ENCODE data around the gene U2AF2. TPM values are rescaled to one million over a fixed set of nuclear protein-coding genes. Genes with fewer than 3 reads are reported as not detected.

U2AF2 gene
- total RNA-seq, 2 experiments from 2014 or later, result 211 to 264 TPM

DNA sequence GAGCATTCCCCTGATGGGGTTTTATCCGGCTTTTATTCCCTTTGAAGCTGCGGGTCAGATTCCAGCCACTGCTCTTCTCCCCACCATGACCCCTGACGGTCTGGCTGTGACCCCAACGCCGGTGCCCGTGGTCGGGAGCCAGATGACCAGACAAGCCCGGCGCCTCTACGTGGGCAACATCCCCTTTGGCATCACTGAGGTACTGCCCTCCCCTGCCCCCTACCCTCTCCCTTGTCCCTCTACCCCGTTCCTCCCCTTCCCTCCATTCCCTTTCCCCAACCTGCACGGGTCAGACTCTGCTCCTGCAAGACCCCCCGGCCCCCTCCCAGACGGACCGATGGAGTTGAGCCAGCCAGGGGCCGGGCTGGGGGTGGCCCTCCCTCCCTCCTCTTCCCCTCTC lies 6.2 kb downstream of the U2AF2 start:
- peaks cover 30% of the 10 kb centered on the region for H3K4me1 ChIP-seq (ENCODE audit: insufficient read depth, low read length, poor library complexity, severe bottlenecking)
- no peaks in the 10 kb centered on the region for H3K9me3 ChIP-seq (ENCODE audit: low read length)
- no peaks in the 10 kb centered on the region for H3K9me2 ChIP-seq (ENCODE audit: insufficient read depth, low read length)
- H3K36me3 ChIP-seq (ENCODE audit: insufficient read depth, low read length), result peaks cover 96% of the 10 kb centered on the region
- no peak overlapping the region for H3K4me2 ChIP-seq (ENCODE audit: low read length)
- ChIA-PET CTCF (ENCODE audit: unreplicated experiment) (no interaction called here), POLR2A (no interaction called here)
- intact Hi-C loops (cut with micrococcal nuclease; ENCODE audit: unreplicated experiment), result no loop called here
- no peak for DNase-seq (ENCODE audit: low spot score)
- H4K20me1 ChIP-seq (ENCODE audit: insufficient read depth, low read length), result peaks cover 39% of the 10 kb centered on the region
- TF ChIP-seq EZH2phosphoT487 (IDR thresholded peaks at IDR 0.05; ENCODE audit: borderline replicate concordance, low read depth, low read length), result no peak
- TF ChIP-seq, protein P1, sequence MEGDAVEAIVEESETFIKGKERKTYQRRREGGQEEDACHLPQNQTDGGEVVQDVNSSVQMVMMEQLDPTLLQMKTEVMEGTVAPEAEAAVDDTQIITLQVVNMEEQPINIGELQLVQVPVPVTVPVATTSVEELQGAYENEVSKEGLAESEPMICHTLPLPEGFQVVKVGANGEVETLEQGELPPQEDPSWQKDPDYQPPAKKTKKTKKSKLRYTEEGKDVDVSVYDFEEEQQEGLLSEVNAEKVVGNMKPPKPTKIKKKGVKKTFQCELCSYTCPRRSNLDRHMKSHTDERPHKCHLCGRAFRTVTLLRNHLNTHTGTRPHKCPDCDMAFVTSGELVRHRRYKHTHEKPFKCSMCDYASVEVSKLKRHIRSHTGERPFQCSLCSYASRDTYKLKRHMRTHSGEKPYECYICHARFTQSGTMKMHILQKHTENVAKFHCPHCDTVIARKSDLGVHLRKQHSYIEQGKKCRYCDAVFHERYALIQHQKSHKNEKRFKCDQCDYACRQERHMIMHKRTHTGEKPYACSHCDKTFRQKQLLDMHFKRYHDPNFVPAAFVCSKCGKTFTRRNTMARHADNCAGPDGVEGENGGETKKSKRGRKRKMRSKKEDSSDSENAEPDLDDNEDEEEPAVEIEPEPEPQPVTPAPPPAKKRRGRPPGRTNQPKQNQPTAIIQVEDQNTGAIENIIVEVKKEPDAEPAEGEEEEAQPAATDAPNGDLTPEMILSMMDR (conservative IDR thresholded peaks at IDR 0.05; ENCODE audit: low read length), result no peak
- no peak overlapping the region for H2AFZ ChIP-seq (ENCODE audit: low read length)
- no peak overlapping the region for H3K27ac ChIP-seq (ENCODE audit: low read depth, low read length, poor library complexity, severe bottlenecking)
- no TSS peak for BruUV-seq (replicated peaks)
- H3K4me3 ChIP-seq (ENCODE audit: low read depth, low read length, poor library complexity, severe bottlenecking), result no peak overlapping the region
- peaks cover 72% of the 10 kb centered on the region for H3K79me2 ChIP-seq (ENCODE audit: insufficient read depth, low read depth, low read length)

DNA sequence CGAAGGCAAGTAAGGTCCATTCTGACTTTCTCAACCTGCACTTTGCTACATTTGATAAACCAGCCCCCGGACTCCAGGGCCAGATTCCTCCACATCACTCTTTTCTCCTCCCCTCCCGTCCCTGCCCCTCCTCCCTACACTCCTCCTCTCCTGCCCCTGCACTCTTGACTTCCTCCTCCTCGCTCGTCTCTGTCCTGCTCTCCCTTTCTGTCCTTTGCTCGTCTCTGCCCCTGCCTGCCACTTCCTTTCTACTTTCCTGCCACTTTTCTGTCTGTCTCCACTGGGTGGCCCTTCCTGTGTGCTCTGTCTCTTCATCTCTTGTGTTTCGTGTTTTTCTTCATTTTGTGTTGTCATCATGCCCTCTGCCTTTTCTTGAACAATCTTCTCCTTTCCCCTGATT lies 7.0 kb downstream of the U2AF2 start:
- Histone ChIP-seq H3K4me3 (ENCODE audit: low read depth, low read length, poor library complexity, severe bottlenecking) (no peak overlapping the region), H3K9me2 (ENCODE audit: insufficient read depth, low read length) (no peaks in the 10 kb centered on the region), H3K27ac (ENCODE audit: low read depth, low read length, poor library complexity, severe bottlenecking) (no peak overlapping the region), H3K36me3 (ENCODE audit: insufficient read depth, low read length) (peaks cover 96% of the 10 kb centered on the region), H3K79me2 (ENCODE audit: insufficient read depth, low read depth, low read length) (peaks cover 68% of the 10 kb centered on the region), H2AFZ (ENCODE audit: low read length) (no peak overlapping the region), H3K4me2 (ENCODE audit: low read length) (no peak overlapping the region), H4K20me1 (ENCODE audit: insufficient read depth, low read length) (peaks cover 31% of the 10 kb centered on the region), H3K4me1 (ENCODE audit: insufficient read depth, low read length, poor library complexity, severe bottlenecking) (peaks cover 30% of the 10 kb centered on the region), H3K9me3 (ENCODE audit: low read length) (no peaks in the 10 kb centered on the region)
- CTCF ChIA-PET (ENCODE audit: unreplicated experiment), result no interaction called here
- POLR2A ChIA-PET, result no interaction called here
- DNase-seq (ENCODE audit: low spot score), result no peak
- intact Hi-C loops (cut with micrococcal nuclease; ENCODE audit: unreplicated experiment), result no loop called here
- TF ChIP-seq, protein P1 (conservative IDR thresholded peaks at IDR 0.05; ENCODE audit: low read length), result 0 out of 2 replicates have a peak, but pooled peaks have one; percentile 20
- TF ChIP-seq EZH2phosphoT487 (IDR thresholded peaks at IDR 0.05; ENCODE audit: borderline replicate concordance, low read depth, low read length), result no peak
- no TSS peak for BruUV-seq (replicated peaks)

DNA sequence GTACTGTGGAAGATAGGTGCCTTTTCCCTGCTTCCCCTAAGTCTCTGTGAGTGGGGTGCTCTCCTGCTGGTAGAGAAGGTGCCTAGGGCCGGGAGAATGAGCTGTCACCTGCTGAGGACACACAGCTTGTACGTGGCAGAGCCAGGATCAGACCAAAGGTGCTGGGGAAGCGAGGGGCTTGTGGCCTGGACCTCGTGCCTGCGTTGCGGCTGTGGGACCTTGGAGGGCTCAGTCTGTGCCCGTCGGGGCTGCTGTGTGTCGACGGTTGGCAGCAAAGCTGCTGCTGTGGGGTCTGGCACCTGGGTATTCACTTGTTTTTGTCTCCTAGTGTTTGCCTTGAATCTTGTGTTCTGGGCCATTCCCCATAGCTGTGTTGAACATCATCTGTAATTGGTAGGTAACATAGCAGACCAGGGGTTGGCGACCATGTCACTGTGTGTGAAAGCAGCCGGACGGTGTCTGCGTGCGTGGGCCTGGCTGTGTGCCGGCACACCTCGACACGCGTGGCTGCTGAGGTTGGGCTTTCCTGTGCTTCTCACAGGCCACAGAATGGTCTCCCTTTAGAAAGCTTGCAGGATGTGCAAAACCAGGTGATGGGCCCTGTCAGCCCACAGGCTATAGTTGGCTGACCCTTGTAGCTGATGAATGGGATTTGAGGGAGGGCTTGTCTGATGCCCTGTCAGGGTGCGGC lies 9.2 kb downstream of the U2AF2 start:
- peaks cover 47% of the 10 kb centered on the region for H3K79me2 ChIP-seq (ENCODE audit: insufficient read depth, low read depth, low read length)
- TF ChIP-seq, protein P1 (conservative IDR thresholded peaks at IDR 0.05; ENCODE audit: low read length), result no peak
- TF ChIP-seq EZH2phosphoT487 (IDR thresholded peaks at IDR 0.05; ENCODE audit: borderline replicate concordance, low read depth, low read length), result no peak
- no peak for DNase-seq (ENCODE audit: low spot score)
- peaks cover 97% of the 10 kb centered on the region for H3K36me3 ChIP-seq (ENCODE audit: insufficient read depth, low read length)
- no peak overlapping the region for H3K4me2 ChIP-seq (ENCODE audit: low read length)
- no peak overlapping the region for H2AFZ ChIP-seq (ENCODE audit: low read length)
- CTCF ChIA-PET (ENCODE audit: unreplicated experiment), result no interaction called here
- peaks cover 8% of the 10 kb centered on the region for H3K4me1 ChIP-seq (ENCODE audit: insufficient read depth, low read length, poor library complexity, severe bottlenecking)
- H3K4me3 ChIP-seq (ENCODE audit: low read depth, low read length, poor library complexity, severe bottlenecking), result no peak overlapping the region
- POLR2A ChIA-PET, result interaction anchor here (1.1 kb wide), 1 partner anchor 10 kb away, joined by 3 read pairs; no protein-coding TSS in a partner anchor
- H3K9me3 ChIP-seq (ENCODE audit: low read length), result no peaks in the 10 kb centered on the region
- H3K27ac ChIP-seq (ENCODE audit: low read depth, low read length, poor library complexity, severe bottlenecking), result no peak overlapping the region
- H3K9me2 ChIP-seq (ENCODE audit: insufficient read depth, low read length), result no peaks in the 10 kb centered on the region
- intact Hi-C loops (cut with micrococcal nuclease; ENCODE audit: unreplicated experiment), result no loop called here
- H4K20me1 ChIP-seq (ENCODE audit: insufficient read depth, low read length), result peaks cover 11% of the 10 kb centered on the region; the same call in 1 of the 2 replicates
- BruUV-seq (replicated peaks), result no TSS peak

Measured in OCI-LY7 (cell line).